ENCODE data around the gene TIE1. TPM values are rescaled to one million over a fixed set of nuclear protein-coding genes. Genes with fewer than 3 reads are reported as not detected.

TIE1 gene
- total RNA-seq, 2 experiments from 2014 or later: 0.23 to 0.75 TPM

DNA sequence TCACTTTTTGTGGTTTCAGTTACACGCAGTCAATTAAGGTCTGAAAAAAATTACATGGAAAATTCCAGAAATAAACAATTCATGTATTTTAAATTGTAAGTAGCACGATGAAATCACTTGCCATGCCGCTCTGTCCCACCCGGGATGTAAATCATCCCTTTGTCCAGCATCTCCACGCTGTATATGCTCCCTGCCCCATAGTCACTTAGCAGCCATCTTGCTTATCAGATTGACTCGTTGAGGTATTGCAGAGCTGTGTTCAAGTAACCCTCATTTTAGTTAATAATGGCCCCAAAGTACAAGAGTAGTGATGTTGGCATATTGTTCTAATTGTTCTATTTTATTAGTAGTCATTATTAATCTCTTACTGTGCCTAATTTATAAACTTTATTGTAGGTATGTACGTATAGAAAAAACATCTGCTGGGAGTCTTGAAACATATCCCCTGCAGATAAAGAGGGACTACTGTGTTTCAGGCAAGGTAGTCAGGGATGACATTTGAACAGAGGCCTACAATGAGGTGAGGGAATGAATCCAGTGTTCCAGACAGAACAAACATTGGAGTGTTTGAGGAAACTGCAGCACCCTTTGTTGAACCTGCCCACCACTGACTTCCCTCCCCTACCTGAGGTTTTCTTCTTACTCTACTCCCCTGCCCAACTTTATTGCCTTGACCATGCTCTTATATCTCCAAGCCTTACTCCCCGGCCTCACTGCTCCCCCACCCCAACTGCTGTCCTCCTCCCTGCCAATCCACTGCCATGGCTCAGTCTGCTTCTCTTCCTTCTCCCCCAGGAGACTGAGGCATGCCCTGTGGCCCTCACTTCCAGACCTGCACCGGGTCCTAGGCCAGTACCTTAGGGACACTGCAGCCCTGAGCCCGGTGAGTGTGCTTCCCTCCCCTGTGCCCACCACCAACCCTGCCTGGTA, 50.9 kb downstream of the TIE1 start:
- Mint-ChIP-seq H3K9me3 (no peaks in the 10 kb centered on the region), H3K27me3 (peaks cover 4% of the 10 kb centered on the region), H3K4me3 (no peak overlapping the region), H3K4me1 (peaks cover 18% of the 10 kb centered on the region), H3K27ac (peak overlapping the region; percentile 41), H3K36me3 (peaks cover 6% of the 10 kb centered on the region)
- no peak for ATAC-seq (ENCODE audit: low read depth)
- POLR2A ChIA-PET: no interaction called here
- DNase-seq: no peak

DNA sequence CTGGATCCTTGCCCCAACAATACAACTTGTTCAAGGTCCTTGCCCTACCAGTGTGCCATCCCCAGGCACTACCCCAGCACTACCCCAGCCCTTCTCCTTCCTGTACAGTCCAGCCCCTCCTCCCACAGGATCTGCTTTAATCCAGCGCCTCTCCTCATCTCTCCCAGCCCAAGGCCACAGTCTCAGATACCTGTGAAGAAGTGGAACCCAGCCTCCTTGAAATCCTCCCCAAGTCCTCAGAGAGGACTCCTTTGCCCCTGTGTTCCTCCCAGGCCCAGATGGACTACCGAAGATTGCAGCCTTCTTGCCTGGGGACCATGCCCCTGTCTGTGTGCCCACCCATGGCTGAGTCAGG, 51.5 kb downstream of the TIE1 start:
- H3K27me3 Mint-ChIP-seq: no peaks in the 10 kb centered on the region
- DNase-seq (no peak), ATAC-seq (ENCODE audit: low read depth) (no peak)
- no peak overlapping the region for H3K27ac Mint-ChIP-seq
- H3K36me3 Mint-ChIP-seq: peaks cover 8% of the 10 kb centered on the region
- H3K4me1 Mint-ChIP-seq: peaks cover 21% of the 10 kb centered on the region
- no peaks in the 10 kb centered on the region for H3K9me3 Mint-ChIP-seq
- POLR2A ChIA-PET: no interaction called here
- H3K4me3 Mint-ChIP-seq: no peak overlapping the region

DNA sequence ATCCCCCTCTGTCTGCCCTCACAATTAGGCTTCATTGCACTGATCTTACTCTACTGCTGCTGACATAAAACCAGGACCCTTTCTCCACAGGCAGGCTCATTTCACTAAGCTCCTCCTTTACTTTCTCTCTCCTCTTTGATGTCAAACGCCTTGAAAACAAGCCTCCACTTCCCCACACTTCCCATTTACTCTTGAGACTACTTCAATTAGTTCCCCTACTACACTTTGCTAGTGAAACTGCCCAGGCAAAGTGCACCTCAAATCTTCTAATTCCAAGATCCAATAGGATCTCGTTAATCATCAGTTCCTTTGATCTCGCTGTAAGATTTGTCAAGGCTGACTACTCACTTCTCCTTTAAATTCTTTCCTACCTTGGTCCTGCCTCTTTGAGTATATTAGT, 52.1 kb downstream of the TIE1 start:
- no peak for DNase-seq
- peaks cover 25% of the 10 kb centered on the region for H3K4me1 Mint-ChIP-seq
- peaks cover 11% of the 10 kb centered on the region for H3K36me3 Mint-ChIP-seq
- no peaks in the 10 kb centered on the region for H3K27me3 Mint-ChIP-seq
- POLR2A ChIA-PET: interaction anchor here (2.7 kb wide), 1 partner anchor 15 kb away, joined by 8 read pairs; the partner anchor contains the start of gene ELOVL1
- H3K9me3 Mint-ChIP-seq: no peaks in the 10 kb centered on the region
- H3K27ac Mint-ChIP-seq: no peak overlapping the region
- no peak for ATAC-seq (ENCODE audit: low read depth)
- no peak overlapping the region for H3K4me3 Mint-ChIP-seq

DNA sequence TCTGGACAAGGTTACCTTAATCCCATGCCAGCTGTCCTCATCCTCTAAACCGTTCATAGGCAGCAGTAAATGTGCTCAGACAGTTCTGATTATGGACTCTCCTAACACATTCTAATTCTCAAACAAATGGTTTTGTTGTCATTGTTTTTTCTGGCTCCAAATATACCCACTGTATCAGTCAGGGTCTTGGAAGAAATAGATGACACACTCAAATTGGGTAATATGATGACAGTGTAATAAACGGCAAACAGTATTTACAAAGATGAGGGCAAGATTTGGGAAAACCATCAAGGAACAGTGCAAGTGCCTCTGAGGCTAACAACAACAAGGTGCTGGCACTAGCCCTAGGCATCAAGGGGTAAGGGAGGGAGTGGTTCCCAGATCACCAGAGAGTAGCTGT, 53.7 kb downstream of the TIE1 start:
- H3K4me1 Mint-ChIP-seq: peaks cover 26% of the 10 kb centered on the region
- peaks cover 15% of the 10 kb centered on the region for H3K36me3 Mint-ChIP-seq
- POLR2A ChIA-PET: interaction anchor here (0.7 to 2.7 kb wide), 3 partner anchors 14 to 127 kb away, joined by 3 to 8 read pairs (median 7); partner anchors contain the start of gene ELOVL1
- H3K27ac Mint-ChIP-seq: no peak overlapping the region
- no peak overlapping the region for H3K4me3 Mint-ChIP-seq
- H3K27me3 Mint-ChIP-seq: no peaks in the 10 kb centered on the region
- no peaks in the 10 kb centered on the region for H3K9me3 Mint-ChIP-seq
- ATAC-seq (ENCODE audit: low read depth): no peak
- no peak for DNase-seq

DNA sequence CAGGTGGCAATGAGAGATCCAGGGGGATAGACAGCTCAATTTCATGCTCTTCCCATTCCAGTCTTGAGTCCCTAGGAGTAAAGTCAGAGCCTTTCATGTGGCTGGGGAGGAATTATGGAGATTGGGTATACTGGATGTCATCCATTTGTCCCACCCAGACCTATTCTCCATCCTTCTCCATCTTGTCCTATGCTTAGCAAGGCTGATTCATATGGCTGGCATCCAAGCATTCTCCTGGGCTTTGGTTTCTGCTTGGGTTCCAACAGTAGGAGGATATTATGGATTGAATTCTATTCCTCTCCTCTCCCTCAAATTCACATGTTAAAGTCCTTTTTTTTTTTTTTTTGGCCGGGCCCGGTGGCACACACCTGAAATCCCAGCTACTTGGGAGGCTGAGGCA, 54.2 kb downstream of the TIE1 start:
- peaks cover 26% of the 10 kb centered on the region for H3K4me1 Mint-ChIP-seq
- peaks cover 20% of the 10 kb centered on the region for H3K36me3 Mint-ChIP-seq
- no peak overlapping the region for H3K27ac Mint-ChIP-seq
- no peaks in the 10 kb centered on the region for H3K27me3 Mint-ChIP-seq
- DNase-seq (no peak), ATAC-seq (ENCODE audit: low read depth) (no peak)
- no peak overlapping the region for H3K4me3 Mint-ChIP-seq
- POLR2A ChIA-PET: interaction anchor here (0.7 to 2.7 kb wide), 3 partner anchors 13 to 391 kb away, joined by 3 to 8 read pairs (median 3); partner anchors contain the start of gene ELOVL1
- no peaks in the 10 kb centered on the region for H3K9me3 Mint-ChIP-seq

DNA sequence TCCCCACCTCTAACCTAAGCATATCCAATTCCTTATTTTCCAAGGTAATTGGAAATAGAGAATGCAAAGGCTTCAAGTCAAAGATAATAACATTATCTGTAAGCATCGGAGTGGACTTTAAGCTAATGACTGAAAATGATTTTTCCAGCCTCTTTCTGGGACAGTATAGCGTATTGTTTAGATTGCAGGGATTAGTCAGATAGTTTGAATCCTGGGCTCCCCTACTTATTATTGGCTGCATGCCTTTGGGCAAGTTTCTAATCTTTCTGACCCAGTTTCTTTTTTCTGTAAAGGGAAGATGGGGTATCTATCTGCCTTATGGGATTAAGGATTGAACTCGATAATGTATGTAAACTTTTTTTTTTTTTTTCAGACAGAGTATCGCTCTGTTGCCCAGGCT, 56.5 kb downstream of the TIE1 start:
- H3K36me3 Mint-ChIP-seq: peaks cover 41% of the 10 kb centered on the region
- peak overlapping the region; percentile 95 for H3K4me3 Mint-ChIP-seq
- POLR2A ChIA-PET: no interaction called here
- no peaks in the 10 kb centered on the region for H3K27me3 Mint-ChIP-seq
- DNase-seq (no peak), ATAC-seq (ENCODE audit: low read depth) (no peak)
- H3K27ac Mint-ChIP-seq: no peak overlapping the region
- H3K4me1 Mint-ChIP-seq: peaks cover 42% of the 10 kb centered on the region
- no peaks in the 10 kb centered on the region for H3K9me3 Mint-ChIP-seq

DNA sequence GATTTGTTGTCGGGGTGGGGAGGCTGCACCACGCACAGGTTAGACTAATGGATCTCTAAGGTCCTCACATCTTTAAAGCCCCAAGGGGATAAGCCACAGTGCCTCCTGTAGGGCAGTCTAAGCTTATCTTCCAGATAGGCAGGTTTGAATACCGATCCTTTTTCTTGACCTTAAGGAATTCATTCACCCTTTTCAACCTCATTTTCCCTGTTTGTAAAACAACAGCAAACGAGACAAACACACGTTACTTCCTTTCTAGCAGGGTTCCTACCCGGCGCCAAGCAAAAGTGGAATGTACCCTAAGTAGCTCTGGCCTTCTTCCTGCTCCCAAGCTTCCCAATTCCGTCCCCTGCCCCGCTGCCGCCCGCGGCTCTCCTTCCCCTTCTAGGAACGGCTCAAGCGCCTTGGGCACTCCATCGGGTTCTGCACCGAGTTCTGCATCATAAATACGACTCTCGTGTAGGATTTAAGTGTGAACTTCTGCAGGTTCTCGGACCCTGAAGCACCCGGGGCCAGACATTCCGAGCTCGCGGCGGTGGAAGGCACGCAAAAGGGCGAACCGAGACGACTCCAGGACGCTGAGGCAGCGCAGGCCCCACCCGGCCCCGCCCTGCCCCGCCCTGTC, 57.5 kb downstream of the TIE1 start:
- POLR2A ChIA-PET: interaction anchor here (0.5 to 1.9 kb wide), 15 partner anchors 9 to 673 kb away, joined by 3 to 37 read pairs (median 4); partner anchors contain the start of genes C1orf50, ELOVL1, KDM4A and P3H1
- Mint-ChIP-seq H3K4me3 (peak overlapping the region; percentile 95), H3K9me3 (no peaks in the 10 kb centered on the region), H3K36me3 (peaks cover 43% of the 10 kb centered on the region), H3K27ac (peak overlapping the region; percentile 88), H3K27me3 (no peaks in the 10 kb centered on the region), H3K4me1 (peaks cover 39% of the 10 kb centered on the region)
- ATAC-seq (ENCODE audit: low read depth) (no peak), DNase-seq (no peak)

DNA sequence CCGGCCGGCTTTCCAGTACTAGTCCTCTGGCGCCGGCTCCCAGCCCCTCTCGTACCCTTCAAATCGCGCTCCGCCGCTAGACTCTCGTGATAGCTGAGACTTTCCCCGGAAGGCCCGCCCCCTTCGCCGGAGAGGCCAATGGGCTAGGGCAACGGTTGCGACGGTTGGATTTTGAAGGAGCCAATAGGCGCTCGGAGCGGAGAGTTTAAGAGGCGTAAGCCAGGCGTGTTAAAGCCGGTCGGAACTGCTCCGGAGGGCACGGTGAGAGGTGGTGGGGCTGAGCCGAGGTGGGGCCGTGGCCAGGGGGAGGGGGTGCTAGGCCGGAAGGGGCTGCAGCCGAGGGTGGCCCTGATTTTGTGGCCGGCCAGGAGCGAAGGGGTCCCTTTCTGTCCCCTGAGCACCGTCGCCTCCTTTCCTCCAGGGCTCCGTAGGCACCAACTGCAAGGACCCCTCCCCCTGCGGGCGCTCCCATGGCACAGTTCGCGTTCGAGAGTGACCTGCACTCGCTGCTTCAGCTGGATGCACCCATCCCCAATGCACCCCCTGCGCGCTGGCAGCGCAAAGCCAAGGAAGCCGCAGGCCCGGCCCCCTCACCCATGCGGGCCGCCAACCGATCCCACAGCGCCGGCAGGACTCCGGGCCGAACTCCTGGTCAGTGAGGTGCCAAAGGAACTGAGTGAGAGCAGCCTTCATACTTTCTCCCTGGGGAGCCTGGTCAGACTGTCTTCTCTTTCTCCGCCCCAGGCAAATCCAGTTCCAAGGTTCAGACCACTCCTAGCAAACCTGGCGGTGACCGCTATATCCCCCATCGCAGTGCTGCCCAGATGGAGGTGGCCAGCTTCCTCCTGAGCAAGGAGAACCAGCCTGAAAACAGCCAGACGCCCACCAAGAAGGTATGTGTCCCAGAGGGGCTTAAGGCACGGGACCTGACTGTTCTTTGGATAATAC, 58.2 kb downstream of the TIE1 start, which contains the start of gene CDC20:
TSS of gene CDC20 (plus strand) at position 236 of the 948 bp plus-strand sequence. CDS start at position 471, 235 bp downstream.
- POLR2A ChIA-PET: interaction anchor here (0.5 to 1.9 kb wide), 16 partner anchors 9 to 672 kb away, joined by 3 to 37 read pairs (median 4); partner anchors contain the start of genes C1orf50, ELOVL1, KDM4A and P3H1
- H3K4me3 Mint-ChIP-seq: peak within 1 kb of the TSS; percentile 95
- peaks cover 41% of the 10 kb centered on the region for H3K4me1 Mint-ChIP-seq
- peak within 1 kb of the TSS; percentile 88 for H3K27ac Mint-ChIP-seq
- peak; percentile 97 for ATAC-seq (ENCODE audit: low read depth)
- no peaks in the 10 kb centered on the region for H3K9me3 Mint-ChIP-seq
- DNase-seq: peak; percentile 99
- peaks cover 45% of the 10 kb centered on the region for H3K36me3 Mint-ChIP-seq
- no peaks in the 10 kb centered on the region for H3K27me3 Mint-ChIP-seq

DNA sequence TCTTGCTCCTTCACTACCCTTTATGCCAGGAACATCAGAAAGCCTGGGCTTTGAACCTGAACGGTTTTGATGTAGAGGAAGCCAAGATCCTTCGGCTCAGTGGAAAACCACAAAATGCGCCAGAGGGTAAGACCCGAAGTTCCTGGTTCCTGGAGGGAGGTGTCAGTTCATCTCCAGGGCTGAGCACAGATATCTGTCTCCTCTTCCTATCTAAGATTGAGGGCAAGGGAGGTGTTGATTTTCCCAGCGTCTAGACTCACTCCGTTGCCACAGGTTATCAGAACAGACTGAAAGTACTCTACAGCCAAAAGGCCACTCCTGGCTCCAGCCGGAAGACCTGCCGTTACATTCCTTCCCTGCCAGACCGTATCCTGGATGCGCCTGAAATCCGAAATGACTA, 58.9 kb downstream of the TIE1 start:
- peak overlapping the region; percentile 95 for H3K4me3 Mint-ChIP-seq
- peaks cover 43% of the 10 kb centered on the region for H3K4me1 Mint-ChIP-seq
- POLR2A ChIA-PET: interaction anchor here (0.6 to 1.4 kb wide), 2 partner anchors 10 to 37 kb away, joined by 3 to 8 read pairs; no protein-coding TSS in a partner anchor
- peak overlapping the region; percentile 87 for H3K27ac Mint-ChIP-seq
- H3K9me3 Mint-ChIP-seq: no peaks in the 10 kb centered on the region
- no peaks in the 10 kb centered on the region for H3K27me3 Mint-ChIP-seq
- no peak for ATAC-seq (ENCODE audit: low read depth)
- peaks cover 44% of the 10 kb centered on the region for H3K36me3 Mint-ChIP-seq
- DNase-seq: no peak

DNA sequence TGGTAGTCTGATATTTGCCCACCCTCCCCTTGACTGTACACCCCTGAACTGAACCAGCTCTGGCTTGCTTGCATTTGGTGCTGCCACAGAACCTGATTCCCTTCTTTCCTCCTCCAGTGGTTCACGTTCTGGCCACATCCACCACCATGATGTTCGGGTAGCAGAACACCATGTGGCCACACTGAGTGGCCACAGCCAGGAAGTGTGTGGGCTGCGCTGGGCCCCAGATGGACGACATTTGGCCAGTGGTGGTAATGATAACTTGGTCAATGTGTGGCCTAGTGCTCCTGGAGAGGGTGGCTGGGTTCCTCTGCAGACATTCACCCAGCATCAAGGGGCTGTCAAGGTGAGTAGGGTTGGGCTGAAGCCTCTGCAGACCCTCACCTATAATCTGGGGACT, 59.8 kb downstream of the TIE1 start:
- Mint-ChIP-seq H3K27ac (peak overlapping the region; percentile 57), H3K9me3 (no peaks in the 10 kb centered on the region), H3K4me1 (peaks cover 50% of the 10 kb centered on the region), H3K27me3 (no peaks in the 10 kb centered on the region), H3K4me3 (peak overlapping the region; percentile 95), H3K36me3 (peaks cover 46% of the 10 kb centered on the region)
- DNase-seq (no peak), ATAC-seq (ENCODE audit: low read depth) (no peak)
- POLR2A ChIA-PET: no interaction called here

DNA sequence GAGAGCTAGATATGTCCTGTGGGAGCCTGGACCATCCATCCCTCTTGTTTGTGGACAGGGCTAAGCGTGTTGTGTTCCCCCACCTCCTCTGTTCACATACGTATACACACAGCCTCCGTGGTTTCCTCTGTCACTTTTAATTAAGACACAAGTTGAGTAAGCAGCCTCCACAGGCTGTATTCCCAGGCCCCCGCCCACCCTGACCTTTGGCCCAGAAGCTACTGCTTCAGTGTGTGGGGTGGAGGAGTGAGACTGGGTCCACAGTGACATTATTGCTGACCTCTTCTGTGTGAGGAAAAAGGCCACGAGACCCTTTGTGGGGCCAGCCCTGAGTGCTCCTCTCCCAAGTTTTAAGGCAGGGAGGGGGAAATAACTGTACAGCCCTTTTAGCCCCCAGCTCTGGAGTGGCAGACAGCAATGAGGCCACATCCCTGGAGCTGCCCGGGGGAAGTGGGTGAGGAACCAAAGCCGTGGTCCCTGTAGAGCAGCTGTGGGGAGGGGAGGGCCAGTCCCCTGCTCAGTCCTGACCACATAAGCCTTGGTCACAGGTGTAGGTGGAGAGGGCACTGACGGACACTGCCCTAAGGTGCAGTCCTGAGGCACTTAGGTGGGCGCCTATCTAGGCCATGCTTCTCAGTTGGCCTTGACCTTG, 62.6 kb downstream of the TIE1 start:
- H3K36me3 Mint-ChIP-seq: peaks cover 48% of the 10 kb centered on the region
- ATAC-seq (ENCODE audit: low read depth) (no peak), DNase-seq (no peak)
- H3K4me3 Mint-ChIP-seq: no peak overlapping the region
- H3K9me3 Mint-ChIP-seq: no peaks in the 10 kb centered on the region
- peak overlapping the region; percentile 70 for H3K27ac Mint-ChIP-seq
- no peaks in the 10 kb centered on the region for H3K27me3 Mint-ChIP-seq
- POLR2A ChIA-PET: interaction anchor here (0.9 to 1.0 kb wide), 2 partner anchors 88 to 287 kb away, joined by 3 read pairs; no protein-coding TSS in a partner anchor
- H3K4me1 Mint-ChIP-seq: peaks cover 49% of the 10 kb centered on the region

DNA sequence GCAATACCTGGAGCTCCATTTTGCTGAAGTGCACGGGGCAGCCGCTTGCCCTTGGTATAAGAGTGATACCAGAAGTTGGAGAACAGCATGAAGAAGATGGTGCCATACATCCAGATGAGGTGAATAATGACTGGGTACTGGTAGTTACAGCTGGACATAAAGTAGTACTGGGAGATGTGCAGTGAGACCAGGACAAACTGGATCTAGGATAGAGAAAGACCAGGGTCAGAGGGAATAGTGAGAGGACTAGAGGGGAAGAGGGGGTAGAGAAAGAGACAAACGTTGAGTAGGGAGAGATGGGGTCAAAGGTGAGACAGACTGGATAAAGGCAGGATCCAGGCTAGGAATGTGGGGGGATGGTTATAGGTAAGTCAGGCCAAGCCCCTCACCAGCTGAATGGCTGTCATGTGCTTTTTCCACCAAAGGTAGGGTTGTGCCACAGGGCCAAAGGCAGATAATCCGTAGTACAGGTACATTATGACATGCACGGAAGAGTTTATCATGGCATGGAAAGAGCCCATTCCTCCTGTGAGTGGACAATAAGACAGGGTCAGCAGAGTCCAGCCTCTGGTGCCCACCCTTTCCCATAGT, 63.2 kb downstream of the TIE1 start:
- H3K27me3 Mint-ChIP-seq: no peaks in the 10 kb centered on the region
- peak overlapping the region; percentile 68 for H3K27ac Mint-ChIP-seq
- ATAC-seq (ENCODE audit: low read depth): no peak
- H3K4me1 Mint-ChIP-seq: peaks cover 55% of the 10 kb centered on the region
- H3K9me3 Mint-ChIP-seq: no peaks in the 10 kb centered on the region
- POLR2A ChIA-PET: interaction anchor here (0.9 to 1.0 kb wide), 2 partner anchors 89 to 286 kb away, joined by 3 read pairs; no protein-coding TSS in a partner anchor
- H3K4me3 Mint-ChIP-seq: peak overlapping the region; percentile 18
- peaks cover 48% of the 10 kb centered on the region for H3K36me3 Mint-ChIP-seq
- DNase-seq: no peak

Measured in activated naive CD8-positive, alpha-beta T cell treated with anti-CD3 and anti-CD28 coated beads, Interleukin-2, amount 10 ng/mL, durations not matched to agents 7 days and 5 days (primary cell).